Measurements from ENCODE around the gene FOXP1.

DNA sequence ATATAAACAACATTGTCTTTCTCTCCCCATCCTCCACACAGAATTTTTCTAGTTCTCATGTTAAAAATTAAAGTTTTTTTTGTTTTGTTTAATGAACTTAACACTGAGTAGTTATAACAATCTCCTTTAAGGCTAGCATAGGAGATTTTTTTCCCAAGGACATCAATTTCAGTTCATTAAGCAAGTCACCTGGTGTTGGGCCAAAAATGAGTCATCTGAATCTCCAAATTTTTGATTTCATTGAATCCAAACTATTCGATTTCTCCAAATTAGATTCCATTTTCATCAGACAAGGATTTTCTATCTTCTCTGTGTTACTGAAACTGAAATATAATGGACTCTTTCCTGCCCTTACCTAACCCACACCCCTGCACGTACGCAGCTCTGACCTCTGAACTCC is 639.6 kb downstream of the FOXP1 start:
- TF ChIP-seq, protein P1, sequence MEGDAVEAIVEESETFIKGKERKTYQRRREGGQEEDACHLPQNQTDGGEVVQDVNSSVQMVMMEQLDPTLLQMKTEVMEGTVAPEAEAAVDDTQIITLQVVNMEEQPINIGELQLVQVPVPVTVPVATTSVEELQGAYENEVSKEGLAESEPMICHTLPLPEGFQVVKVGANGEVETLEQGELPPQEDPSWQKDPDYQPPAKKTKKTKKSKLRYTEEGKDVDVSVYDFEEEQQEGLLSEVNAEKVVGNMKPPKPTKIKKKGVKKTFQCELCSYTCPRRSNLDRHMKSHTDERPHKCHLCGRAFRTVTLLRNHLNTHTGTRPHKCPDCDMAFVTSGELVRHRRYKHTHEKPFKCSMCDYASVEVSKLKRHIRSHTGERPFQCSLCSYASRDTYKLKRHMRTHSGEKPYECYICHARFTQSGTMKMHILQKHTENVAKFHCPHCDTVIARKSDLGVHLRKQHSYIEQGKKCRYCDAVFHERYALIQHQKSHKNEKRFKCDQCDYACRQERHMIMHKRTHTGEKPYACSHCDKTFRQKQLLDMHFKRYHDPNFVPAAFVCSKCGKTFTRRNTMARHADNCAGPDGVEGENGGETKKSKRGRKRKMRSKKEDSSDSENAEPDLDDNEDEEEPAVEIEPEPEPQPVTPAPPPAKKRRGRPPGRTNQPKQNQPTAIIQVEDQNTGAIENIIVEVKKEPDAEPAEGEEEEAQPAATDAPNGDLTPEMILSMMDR (IDR thresholded peaks at IDR 0.05), result no peak
- TF ChIP-seq POLR2AphosphoS5 (IDR thresholded peaks at IDR 0.05), result no peak
- TF ChIP-seq POLR2A (IDR thresholded peaks at IDR 0.05), result no peak
- no peak for TF ChIP-seq EP300 (IDR thresholded peaks at IDR 0.05)
